Mucosa of descending colon (tissue), 3 donors: Measurements from ENCODE around the gene NPRL2. TPM values are rescaled to one million over a fixed set of nuclear protein-coding genes. Genes with fewer than 3 reads are reported as not detected.

ENCODE experiments used
- ATAC-seq: fragments of 200-7000 bp; cut with Tn5 transposase; one replicate; pipeline ENCODE4 v1.9.1; 2020; ENCODE audit warnings: mild to moderate bottlenecking, moderate library complexity
- DNase-seq, 3 donors: peaks; one replicate each; pipeline ENCODE4 v3.0.0-alpha.2; 2020
- H3K36me3 ChIP-seq: fragments of 200-600 bp; one replicate; pipeline ENCODE4 v1.8.0; 2021; ENCODE audit warnings: low read depth, mild to moderate bottlenecking
- H3K4me1 ChIP-seq: fragments of 200-600 bp; one replicate; pipeline ENCODE4 v1.8.0; 2021; ENCODE audit warnings: low read depth, mild to moderate bottlenecking
- H3K4me3 ChIP-seq: fragments of 200-600 bp; one replicate; pipeline ENCODE4 v1.8.0; 2021; ENCODE audit warnings: mild to moderate bottlenecking
- H3K9me3 ChIP-seq: fragments of 200-600 bp; one replicate; pipeline ENCODE4 v1.8.0; 2021; ENCODE audit warnings: mild to moderate bottlenecking
- intact Hi-C, 2 donors: fragments of 100-400 bp; cut with DNase I in 1 of 2; cut with micrococcal nuclease in 1 of 2; formaldehyde crosslinking; loops; one replicate each; pipeline versions ENCODE4 v1.11.0 to v1.11.1; 2022; cut with DNase I, micrococcal nuclease
- total RNA-seq, 3 donors: library from RNA; stranded (reverse); fragmentation: NEBNext Ultra II Directional in 2 of 3; extraction: Animal tissue kit (Norgen Biotek cat#: 25700) in 2 of 3; gene quantifications; one replicate each; pipeline versions ENCODE4 v1.2.1 to v1.2.4, GENCODE V29; 2021 to 2023
- TF ChIP-seq, protein P1 (sequence below): fragments of 200-600 bp; IDR thresholded peaks from one replicate; pipeline ENCODE4 v1.8.0; 2022; ENCODE audit warnings: antibody characterized with exemption, mild to moderate bottlenecking
- donor health status: DM: no; HTN: no; CAD: no; lungs with moderate emphysema.
- donor health status: DM: no; HTN: no; CAD: no.
- donor health status: DM: no; HTN: yes; CAD: no.

Gene NPRL2
- total RNA-seq, 3 donors from 2014 or later, result 20.2 to 32.9 (median 25.0) TPM

DNA sequence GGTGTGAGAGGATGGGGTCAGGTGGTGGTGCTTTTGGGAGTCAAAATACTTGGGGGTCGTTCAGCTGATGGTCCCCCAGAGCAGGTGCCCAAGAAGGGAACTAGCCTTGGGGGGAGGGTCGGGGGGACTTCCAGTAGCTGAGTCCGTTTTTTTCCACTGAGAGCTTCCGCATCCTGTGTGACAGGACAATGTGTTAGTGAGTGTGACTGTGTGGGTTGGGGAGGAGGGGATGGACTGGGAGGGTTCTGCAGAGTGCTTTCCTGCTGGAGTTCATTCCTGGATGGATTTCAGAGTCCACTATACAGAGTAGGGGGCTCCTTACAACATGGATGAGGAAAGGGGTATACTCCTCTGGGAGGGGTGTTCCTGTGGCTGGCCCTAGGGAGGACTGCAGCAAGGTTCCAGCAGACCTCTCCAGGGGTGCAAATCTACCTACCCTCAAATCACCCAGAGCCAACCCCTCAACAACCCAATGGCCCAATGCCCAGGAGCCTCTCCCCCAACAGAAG lies 27.4 kb downstream of the NPRL2 start:
- no peak for ATAC-seq
- TF ChIP-seq, protein P1, sequence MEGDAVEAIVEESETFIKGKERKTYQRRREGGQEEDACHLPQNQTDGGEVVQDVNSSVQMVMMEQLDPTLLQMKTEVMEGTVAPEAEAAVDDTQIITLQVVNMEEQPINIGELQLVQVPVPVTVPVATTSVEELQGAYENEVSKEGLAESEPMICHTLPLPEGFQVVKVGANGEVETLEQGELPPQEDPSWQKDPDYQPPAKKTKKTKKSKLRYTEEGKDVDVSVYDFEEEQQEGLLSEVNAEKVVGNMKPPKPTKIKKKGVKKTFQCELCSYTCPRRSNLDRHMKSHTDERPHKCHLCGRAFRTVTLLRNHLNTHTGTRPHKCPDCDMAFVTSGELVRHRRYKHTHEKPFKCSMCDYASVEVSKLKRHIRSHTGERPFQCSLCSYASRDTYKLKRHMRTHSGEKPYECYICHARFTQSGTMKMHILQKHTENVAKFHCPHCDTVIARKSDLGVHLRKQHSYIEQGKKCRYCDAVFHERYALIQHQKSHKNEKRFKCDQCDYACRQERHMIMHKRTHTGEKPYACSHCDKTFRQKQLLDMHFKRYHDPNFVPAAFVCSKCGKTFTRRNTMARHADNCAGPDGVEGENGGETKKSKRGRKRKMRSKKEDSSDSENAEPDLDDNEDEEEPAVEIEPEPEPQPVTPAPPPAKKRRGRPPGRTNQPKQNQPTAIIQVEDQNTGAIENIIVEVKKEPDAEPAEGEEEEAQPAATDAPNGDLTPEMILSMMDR, result no peak
- Histone ChIP-seq H3K36me3 (no peaks in the 10 kb centered on the region), H3K4me3 (no peak overlapping the region), H3K9me3 (no peaks in the 10 kb centered on the region), H3K4me1 (peaks cover 45% of the 10 kb centered on the region)
- no peak for DNase-seq
- intact Hi-C loops, result no loop called here

GRCh38 chr3:50322386-50323091 lies 28.0 kb downstream of the NPRL2 start, which contains the start of gene HYAL2:
Gene HYAL2, minus strand, starts transcription at chr3:50322745. Its CDS starts 2,256 bp downstream, at chr3:50320489.
- H3K4me1 ChIP-seq, result peaks cover 49% of the 10 kb centered on the region

GRCh38 chr3:50322115-50322385 lies 28.5 kb downstream of the NPRL2 start:
- DNase-seq, result peak in 1 of 3 donors; percentile 54
- TF ChIP-seq, protein P1, result no peak
- no peak for ATAC-seq
- no peak overlapping the region for H3K4me3 ChIP-seq
- intact Hi-C loops, result no loop called here
- H3K9me3 ChIP-seq, result no peaks in the 10 kb centered on the region
- no peaks in the 10 kb centered on the region for H3K36me3 ChIP-seq
- H3K4me1 ChIP-seq, result peaks cover 49% of the 10 kb centered on the region

More at GRCh38 chr3:50322386-50323091, 28.0 kb downstream of the NPRL2 start, which contains the start of gene HYAL2:
- peak within 1 kb of the TSS; percentile 74 for H3K4me3 ChIP-seq
- ATAC-seq (no peak), DNase-seq (peak; percentile 43 to 78 (median 61))
- no peaks in the 10 kb centered on the region for H3K36me3 ChIP-seq
- TF ChIP-seq, protein P1, result no peak
- intact Hi-C loops, result no loop called here
- H3K9me3 ChIP-seq, result no peaks in the 10 kb centered on the region

DNA sequence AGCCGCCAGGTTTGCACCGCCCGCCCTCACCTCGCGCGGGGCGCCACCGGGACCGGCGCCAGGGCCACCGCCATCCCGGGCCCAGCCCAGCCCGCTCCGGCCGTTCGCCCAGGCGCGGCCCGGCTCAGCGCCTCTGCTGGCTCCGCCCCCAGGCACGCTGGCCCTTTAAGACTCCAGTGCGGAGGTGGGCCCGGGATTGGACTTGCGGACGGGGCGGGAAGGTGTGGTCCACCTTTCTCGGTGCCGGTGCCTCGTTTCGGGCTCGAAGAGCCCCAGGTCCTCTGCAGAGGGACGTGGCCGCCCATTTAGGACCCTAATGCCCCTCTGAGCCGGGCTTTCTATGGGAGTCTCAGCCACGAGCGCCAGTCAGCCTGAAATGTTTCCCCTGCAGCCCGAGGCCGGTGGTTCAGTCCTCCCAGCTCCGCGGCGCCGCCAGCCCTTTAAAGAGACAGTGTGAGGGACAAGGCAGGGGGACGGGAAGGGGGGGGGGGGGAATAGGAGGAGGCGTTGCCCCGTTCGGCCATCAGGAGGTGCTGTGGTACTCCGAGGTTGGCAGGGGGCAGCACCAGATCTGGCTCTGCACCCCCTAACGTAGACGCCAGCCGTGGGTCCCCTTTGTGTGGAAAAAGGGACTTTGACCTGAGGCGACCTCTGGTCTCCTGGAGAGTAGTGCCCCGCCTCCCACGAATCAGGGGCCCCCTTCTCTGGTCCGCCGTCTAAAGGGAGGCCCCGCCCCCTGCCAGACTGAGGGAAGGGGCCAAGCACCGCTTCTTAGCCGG lies 29.1 kb downstream of the NPRL2 start:
- TF ChIP-seq, protein P1, result peak; percentile 23
- intact Hi-C loops, result no loop called here
- Histone ChIP-seq H3K4me3 (peak overlapping the region; percentile 74), H3K4me1 (peaks cover 49% of the 10 kb centered on the region), H3K36me3 (no peaks in the 10 kb centered on the region), H3K9me3 (no peaks in the 10 kb centered on the region)
- DNase-seq (peak; percentile 89 to 93 (median 93)), ATAC-seq (peak; percentile 81)

GRCh38 chr3:50320853-50321335 lies 29.7 kb downstream of the NPRL2 start:
- H3K4me1 ChIP-seq, result peaks cover 55% of the 10 kb centered on the region
- intact Hi-C loops, result no loop called here
- ATAC-seq (peak; percentile 66), DNase-seq (peak; percentile 83 to 89 (median 84))
- H3K4me3 ChIP-seq, result peak overlapping the region; percentile 74
- TF ChIP-seq, protein P1, result no peak
- no peaks in the 10 kb centered on the region for H3K36me3 ChIP-seq
- H3K9me3 ChIP-seq, result no peaks in the 10 kb centered on the region
